Sigmoid colon (tissue), 7 donors: ENCODE results near the gene AQP10. TPM values are rescaled to one million over a fixed set of nuclear protein-coding genes. Genes with fewer than 3 reads are reported as not detected.

Experiments used
- DNase-seq: peaks from one replicate; pipeline ENCODE4 v3.0.0-alpha.2; 2019
- H3K27ac ChIP-seq, 4 donors: fragments of 200-600 bp; sonication (generic); one replicate each; pipeline ENCODE4 v1.5.1; 2016 to 2019; ENCODE audit warnings: mild to moderate bottlenecking in 1 of 4
- H3K27me3 ChIP-seq, 3 donors: fragments of 200-600 bp; sonication (generic); one replicate each; pipeline ENCODE4 v1.5.1; 2019; ENCODE audit warnings: mild to moderate bottlenecking in 1 of 3
- H3K36me3 ChIP-seq, 4 donors: fragments of 200-600 bp; sonication (generic); one replicate each; pipeline ENCODE4 v1.5.1; 2016 to 2019
- H3K4me1 ChIP-seq, 4 donors: fragments of 200-600 bp; sonication (generic); one replicate each; pipeline ENCODE4 v1.5.1; 2017 to 2019
- H3K4me3 ChIP-seq, 4 donors: fragments of 200-600 bp; sonication (generic); one replicate each; pipeline ENCODE4 v1.5.1; 2017 to 2019; ENCODE audit warnings: mild to moderate bottlenecking in 2 of 4, moderate library complexity in 1 of 4
- H3K9me3 ChIP-seq, 4 donors: fragments of 200-600 bp in 3 of 4; sonication (generic) in 3 of 4; one replicate each; pipeline versions ENCODE4 v1.5.1 to v1.6.1; 2013 to 2019
- EP300 ChIP-seq, 4 donors: sonication (generic); formaldehyde crosslinking; IDR thresholded peaks; one replicate each; pipeline ENCODE4 v1.6.1; 2017; ENCODE audit warnings: antibody characterized with exemption in 4 of 4
- POLR2A ChIP-seq, 2 donors: fragments of 450-650 bp; IDR thresholded peaks; one replicate each; pipeline ENCODE4 v1.6.1; 2016; ENCODE audit warnings: antibody characterized with exemption in 2 of 2, mild to moderate bottlenecking in 2 of 2, moderate library complexity in 2 of 2
- POLR2AphosphoS5 ChIP-seq, 4 donors: sonication (generic); formaldehyde crosslinking; IDR thresholded peaks; one replicate each; pipeline ENCODE4 v1.6.1; 2017; ENCODE audit warnings: antibody characterized with exemption in 4 of 4
- WGBS, 2 donors: extraction: QIAGEN DNeasy Blood & Tissue Kit; methylation state at CpG; one replicate each; pipeline ENCODE4 v1.1.7; 2013; 5-methylcytosine and 5-hydroxymethylcytosine counted together
- intact Hi-C: fragments of 100-400 bp; cut with DNase I; formaldehyde crosslinking; loops from one replicate; pipeline ENCODE4 v1.15.1; 2023
- polyA plus RNA-seq, 3 donors: library from polyadenylated mRNA; stranded (reverse); fragments of 200-250 nt; gene quantifications; one replicate each; pipeline ENCODE4 v1.2.3, GENCODE V29; 2013
- total RNA-seq, 4 donors: library from RNA; depleted of rRNA; stranded (reverse); fragments of >200 nt; gene quantifications; one replicate each; pipeline ENCODE4 v1.1.0, GENCODE V29; 2016
- TF ChIP-seq, protein P1 (sequence below), 4 experiments: fragments of 450-650 bp in 3 of 4; fragments of 200-600 bp in 1 of 4; IDR thresholded peaks; one replicate each; pipeline ENCODE4 v1.5.1; 2016 to 2019; ENCODE audit warnings: antibody characterized with exemption in 4 of 4, mild to moderate bottlenecking in 3 of 4, moderate library complexity in 2 of 4
- donor health status: healthy with polysubstance abuse.
- donor health status: Bipolar disorder and iron deficiency.
- donor health status: healthy.

The AQP10 gene
- total and polyA plus RNA-seq, 7 donors, result not detected

DNA sequence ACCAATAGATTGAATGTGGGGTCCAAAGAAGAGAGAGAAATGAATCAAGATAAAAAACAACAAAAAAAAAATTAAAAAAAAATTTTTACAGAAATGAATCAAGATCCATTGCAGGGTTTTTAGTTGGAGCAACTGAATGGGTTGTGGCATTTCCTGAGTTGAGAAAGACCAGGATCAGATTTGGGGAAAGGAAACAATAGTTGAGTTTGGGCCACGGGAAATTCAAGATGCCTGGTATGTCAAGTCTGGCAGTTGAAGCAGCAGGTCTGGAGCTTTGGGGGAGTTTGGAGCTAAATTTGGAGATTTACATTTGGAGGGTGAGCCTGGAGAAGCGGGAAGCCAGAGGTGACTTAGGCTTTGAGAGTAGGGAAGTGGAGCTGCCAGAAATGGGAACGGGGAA is 27.1 kb downstream of the AQP10 start:
- WGBS, 2 donors, result 88 to 96% methylated on average over 3 of the region's 3 CpGs
- intact Hi-C loops, result no loop called here
- Histone ChIP-seq H3K4me3 (no peak overlapping the region), H3K9me3 (no peaks in the 10 kb centered on the region), H3K36me3 (peaks cover 38 to 66% (median 52%) of the 10 kb centered on the region in 4 donors), H3K27me3 (no peaks in the 10 kb centered on the region), H3K4me1 (peaks cover 0 to 18% (median 13%) of the 10 kb centered on the region in 4 donors), H3K27ac (no peak overlapping the region)
- TF ChIP-seq POLR2AphosphoS5 (IDR thresholded peaks at IDR 0.05), result no peak
- TF ChIP-seq, protein P1, sequence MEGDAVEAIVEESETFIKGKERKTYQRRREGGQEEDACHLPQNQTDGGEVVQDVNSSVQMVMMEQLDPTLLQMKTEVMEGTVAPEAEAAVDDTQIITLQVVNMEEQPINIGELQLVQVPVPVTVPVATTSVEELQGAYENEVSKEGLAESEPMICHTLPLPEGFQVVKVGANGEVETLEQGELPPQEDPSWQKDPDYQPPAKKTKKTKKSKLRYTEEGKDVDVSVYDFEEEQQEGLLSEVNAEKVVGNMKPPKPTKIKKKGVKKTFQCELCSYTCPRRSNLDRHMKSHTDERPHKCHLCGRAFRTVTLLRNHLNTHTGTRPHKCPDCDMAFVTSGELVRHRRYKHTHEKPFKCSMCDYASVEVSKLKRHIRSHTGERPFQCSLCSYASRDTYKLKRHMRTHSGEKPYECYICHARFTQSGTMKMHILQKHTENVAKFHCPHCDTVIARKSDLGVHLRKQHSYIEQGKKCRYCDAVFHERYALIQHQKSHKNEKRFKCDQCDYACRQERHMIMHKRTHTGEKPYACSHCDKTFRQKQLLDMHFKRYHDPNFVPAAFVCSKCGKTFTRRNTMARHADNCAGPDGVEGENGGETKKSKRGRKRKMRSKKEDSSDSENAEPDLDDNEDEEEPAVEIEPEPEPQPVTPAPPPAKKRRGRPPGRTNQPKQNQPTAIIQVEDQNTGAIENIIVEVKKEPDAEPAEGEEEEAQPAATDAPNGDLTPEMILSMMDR (IDR thresholded peaks at IDR 0.05), result no peak
- DNase-seq, result no peak

GRCh38 chr1:154348429-154349076 is 27.7 kb downstream of the AQP10 start:
- Histone ChIP-seq H3K36me3 (peaks cover 32 to 60% (median 46%) of the 10 kb centered on the region in 4 donors), H3K4me3 (no peak overlapping the region), H3K9me3 (no peaks in the 10 kb centered on the region), H3K27ac (peak overlapping the region in 1 of 4 donors; percentile 27), H3K27me3 (no peaks in the 10 kb centered on the region), H3K4me1 (peaks cover 0 to 24% (median 19%) of the 10 kb centered on the region in 4 donors)
- intact Hi-C loops, result no loop called here
- 94 to 95% methylated on average over 27 of the region's 27 CpGs for WGBS, 2 donors
- TF ChIP-seq POLR2A (IDR thresholded peaks at IDR 0.05), result no peak
- TF ChIP-seq, protein P1 (IDR thresholded peaks at IDR 0.05), result no peak
- no peak for TF ChIP-seq EP300 (IDR thresholded peaks at IDR 0.05)
- no peak for TF ChIP-seq POLR2AphosphoS5 (IDR thresholded peaks at IDR 0.05)
- DNase-seq, result no peak

- H3K4me3 ChIP-seq, result no peak overlapping the region
- H3K9me3 ChIP-seq, result no peaks in the 10 kb centered on the region
- peaks cover 26 to 54% (median 41%) of the 10 kb centered on the region in 4 donors for H3K36me3 ChIP-seq
- WGBS, 2 donors, result 80 to 84% methylated on average over 7 of the region's 7 CpGs
- peaks cover 0 to 26% (median 22%) of the 10 kb centered on the region in 4 donors for H3K4me1 ChIP-seq
- TF ChIP-seq POLR2A (IDR thresholded peaks at IDR 0.05) (no peak), EP300 (IDR thresholded peaks at IDR 0.05) (no peak), POLR2AphosphoS5 (IDR thresholded peaks at IDR 0.05) (no peak)
- TF ChIP-seq, protein P1 (IDR thresholded peaks at IDR 0.05), result no peak
- H3K27me3 ChIP-seq, result no peaks in the 10 kb centered on the region
- intact Hi-C loops, result no loop called here
- no peak for DNase-seq
- H3K27ac ChIP-seq, result peak overlapping the region in 1 of 4 donors; percentile 27
These were observed 28.2 kb downstream of the AQP10 start for GRCh38 chr1:154349121-154349520.

GRCh38 chr1:154350383-154350782 is 29.5 kb downstream of the AQP10 start:
- 51 to 81% methylated on average over 4 of the region's 4 CpGs for WGBS, 2 donors

More at GRCh38 chr1:154350383-154350782, 29.5 kb downstream of the AQP10 start:
- intact Hi-C loops, result no loop called here
- no peaks in the 10 kb centered on the region for H3K27me3 ChIP-seq
- peaks cover 14 to 42% (median 29%) of the 10 kb centered on the region in 4 donors for H3K36me3 ChIP-seq
- no peaks in the 10 kb centered on the region for H3K9me3 ChIP-seq
- no peak for DNase-seq
- peaks cover 0 to 26% (median 22%) of the 10 kb centered on the region in 4 donors for H3K4me1 ChIP-seq
- H3K4me3 ChIP-seq, result no peak overlapping the region
- TF ChIP-seq, protein P1 (IDR thresholded peaks at IDR 0.05), result no peak
- TF ChIP-seq POLR2A (IDR thresholded peaks at IDR 0.05) (no peak), EP300 (IDR thresholded peaks at IDR 0.05) (no peak), POLR2AphosphoS5 (IDR thresholded peaks at IDR 0.05) (no peak)
- no peak overlapping the region for H3K27ac ChIP-seq
